AG04450 (cell line): ENCODE measurements around the gene CADM2. TPM values are rescaled to one million over a fixed set of nuclear protein-coding genes. Genes with fewer than 3 reads are reported as not detected.

ENCODE experiments used
- CTCF ChIA-PET: fragments of 300-600, 350-600 bp; formaldehyde crosslinking; extraction: SDS; loops from one replicate; lab custom pipeline; 2022; ENCODE audit warnings: antibody characterized with exemption, inconsistent platforms; lab: Charles Lee
- POLR2A ChIA-PET: fragments of 350-600 bp; formaldehyde crosslinking; extraction: SDS; loops from one replicate; lab custom pipeline; 2021; ENCODE audit warnings: antibody characterized with exemption, inconsistent platforms; lab: Yijun Ruan, JAX
- DNase-seq: peaks from one replicate; pipeline ENCODE4 v3.0.0-alpha.2; 2011; ENCODE audit warnings: low read depth, low spot score
- H3K27ac ChIP-seq: one replicate; pipeline ENCODE4 v1.5.1; 2012; ENCODE audit warnings: low read depth, low read length, control low read depth
- H3K27me3 ChIP-seq: one replicate; pipeline ENCODE4 v1.6.0; 2012; ENCODE audit warnings: low read length; ENCODE audit not compliant: control insufficient read depth, insufficient read depth
- H3K4me3 ChIP-seq: 2 replicates; pipeline ENCODE4 v1.5.1; 2011; ENCODE audit warnings: mild to moderate bottlenecking, low read depth, low read length, control low read depth
- H3K9me3 ChIP-seq: 2 replicates; pipeline ENCODE4 v1.5.1; 2012; ENCODE audit warnings: low read length; ENCODE audit not compliant: control insufficient read depth, insufficient read depth
- polyA plus RNA-seq: library from polyadenylated mRNA; depleted of rRNA; stranded (reverse); fragments of >200 nt; gene quantifications from 2 replicates; pipeline ENCODE4 v1.2.3, GENCODE V29; 2011
- TF ChIP-seq, protein P1 (sequence below): IDR thresholded peaks from 2 replicates; pipeline ENCODE4 v1.5.1; 2011; ENCODE audit warnings: low read depth, low read length, control low read depth, inconsistent platforms

The CADM2 gene
- polyA plus RNA-seq, 1 experiment = not detected

DNA sequence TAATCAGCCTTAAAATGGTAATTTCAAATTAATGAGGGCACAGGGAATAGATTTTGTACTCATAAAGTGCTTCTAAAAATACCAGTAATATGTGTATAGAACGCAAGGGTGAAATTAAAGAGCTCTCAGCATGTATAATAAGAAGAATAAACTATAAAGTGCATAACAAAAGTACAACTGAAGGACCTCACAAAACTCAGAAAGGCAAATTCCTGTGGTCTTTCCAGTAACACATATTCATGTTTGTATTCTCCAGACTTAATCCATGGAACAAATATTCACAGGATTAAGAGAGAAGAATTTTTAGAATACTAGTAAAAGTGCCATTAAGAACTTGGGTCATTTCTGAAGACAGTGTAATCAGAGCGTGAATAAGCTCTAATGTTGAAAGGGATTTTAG, 646.3 kb downstream of the CADM2 start:
- POLR2A ChIA-PET = no interaction called here
- no peak for DNase-seq
- Histone ChIP-seq H3K4me3 (no peak overlapping the region), H3K27me3 (no peaks in the 10 kb centered on the region), H3K27ac (no peak overlapping the region), H3K9me3 (no peaks in the 10 kb centered on the region)
- CTCF ChIA-PET = interaction anchor here (0.7 kb wide), 1 partner anchor 28 kb away, joined by 3 read pairs; no protein-coding TSS in a partner anchor
- TF ChIP-seq, protein P1, sequence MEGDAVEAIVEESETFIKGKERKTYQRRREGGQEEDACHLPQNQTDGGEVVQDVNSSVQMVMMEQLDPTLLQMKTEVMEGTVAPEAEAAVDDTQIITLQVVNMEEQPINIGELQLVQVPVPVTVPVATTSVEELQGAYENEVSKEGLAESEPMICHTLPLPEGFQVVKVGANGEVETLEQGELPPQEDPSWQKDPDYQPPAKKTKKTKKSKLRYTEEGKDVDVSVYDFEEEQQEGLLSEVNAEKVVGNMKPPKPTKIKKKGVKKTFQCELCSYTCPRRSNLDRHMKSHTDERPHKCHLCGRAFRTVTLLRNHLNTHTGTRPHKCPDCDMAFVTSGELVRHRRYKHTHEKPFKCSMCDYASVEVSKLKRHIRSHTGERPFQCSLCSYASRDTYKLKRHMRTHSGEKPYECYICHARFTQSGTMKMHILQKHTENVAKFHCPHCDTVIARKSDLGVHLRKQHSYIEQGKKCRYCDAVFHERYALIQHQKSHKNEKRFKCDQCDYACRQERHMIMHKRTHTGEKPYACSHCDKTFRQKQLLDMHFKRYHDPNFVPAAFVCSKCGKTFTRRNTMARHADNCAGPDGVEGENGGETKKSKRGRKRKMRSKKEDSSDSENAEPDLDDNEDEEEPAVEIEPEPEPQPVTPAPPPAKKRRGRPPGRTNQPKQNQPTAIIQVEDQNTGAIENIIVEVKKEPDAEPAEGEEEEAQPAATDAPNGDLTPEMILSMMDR = no peak

DNA sequence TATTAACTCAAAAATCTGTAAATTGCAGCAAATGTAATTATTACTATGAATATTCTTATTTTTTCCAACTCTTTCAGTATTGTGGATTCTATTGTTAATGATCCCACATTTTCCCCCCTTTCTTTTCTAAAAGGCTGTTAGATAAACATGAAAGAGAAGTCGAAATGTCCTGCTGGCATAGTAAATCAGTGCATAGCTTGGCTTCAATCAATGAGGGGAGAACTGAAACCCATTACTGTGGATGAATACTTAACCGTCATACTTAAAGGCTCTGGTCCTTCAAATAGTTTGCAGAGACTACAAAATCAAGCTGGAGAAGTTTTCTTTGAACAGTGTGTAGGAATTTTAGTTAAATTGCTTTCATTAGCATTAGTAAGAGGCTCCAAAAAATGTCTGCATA, 667.9 kb downstream of the CADM2 start:
- TF ChIP-seq, protein P1 = no peak
- CTCF ChIA-PET = no interaction called here

DNA sequence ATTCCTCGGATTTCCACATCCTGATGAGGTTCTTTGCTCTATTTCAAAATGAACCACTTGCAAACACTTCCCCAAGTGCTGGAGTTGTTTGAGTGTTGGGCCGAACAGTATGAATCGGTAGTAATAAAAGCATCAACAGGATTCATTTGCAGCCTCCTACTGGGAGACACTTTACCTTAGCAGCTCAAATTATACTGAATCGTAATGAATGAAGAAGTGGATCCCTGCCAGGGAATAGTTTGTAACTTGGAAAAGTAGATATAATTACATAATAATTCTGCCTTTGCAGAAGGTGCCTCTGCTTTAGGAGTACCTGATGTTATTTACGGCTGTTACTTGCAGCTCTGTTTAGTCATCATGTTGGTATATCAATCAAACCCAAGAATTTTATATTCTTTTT, 669.1 kb downstream of the CADM2 start:
- TF ChIP-seq, protein P1 = no peak
- POLR2A ChIA-PET = no interaction called here

More for the DNA sequence above, 667.9 kb downstream of the CADM2 start:
- POLR2A ChIA-PET = no interaction called here
- DNase-seq = no peak
- no peak overlapping the region for H3K4me3 ChIP-seq
- no peak overlapping the region for H3K27ac ChIP-seq
- no peaks in the 10 kb centered on the region for H3K9me3 ChIP-seq
- no peaks in the 10 kb centered on the region for H3K27me3 ChIP-seq

DNA sequence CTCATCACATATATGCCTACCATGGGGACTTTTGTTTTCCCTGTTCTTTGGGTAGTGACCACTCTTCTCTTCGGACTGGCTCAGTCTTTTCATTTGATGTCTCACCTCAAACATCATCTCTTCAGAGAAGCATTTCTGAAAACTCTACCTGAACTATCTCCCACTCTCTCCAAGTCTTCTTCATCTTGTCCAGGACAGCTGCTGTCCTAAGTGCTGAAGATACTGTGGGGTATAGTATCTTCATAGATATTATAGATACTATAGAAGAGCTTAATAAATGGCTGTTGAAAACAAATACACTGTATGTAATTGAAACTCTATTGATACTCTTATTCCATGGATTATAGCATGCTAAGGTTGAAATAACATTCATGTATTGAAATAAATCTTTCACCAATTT, 672.3 kb downstream of the CADM2 start:
- POLR2A ChIA-PET = no interaction called here

More for the DNA sequence above, 669.1 kb downstream of the CADM2 start:
- DNase-seq = no peak
- Histone ChIP-seq H3K4me3 (no peak overlapping the region), H3K9me3 (no peaks in the 10 kb centered on the region), H3K27ac (no peak overlapping the region), H3K27me3 (no peaks in the 10 kb centered on the region)
- CTCF ChIA-PET = no interaction called here

DNA sequence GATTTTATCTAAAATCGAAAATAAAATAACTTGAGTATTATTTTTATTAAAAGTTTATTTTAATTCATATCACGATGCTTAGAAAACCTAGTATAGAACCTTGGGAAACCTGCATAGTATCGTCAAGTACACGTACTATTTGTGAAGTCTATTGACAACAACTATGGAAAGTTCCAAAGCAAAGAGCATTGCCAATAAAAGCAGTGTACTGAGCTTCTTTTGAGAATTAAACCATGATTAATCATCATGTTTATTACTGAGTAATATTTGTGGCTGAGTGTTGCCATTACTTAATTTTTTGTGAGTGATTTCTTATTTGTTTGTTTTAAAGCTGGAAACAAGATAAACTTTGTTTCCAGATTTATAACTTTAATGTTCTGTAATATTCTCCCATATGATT, 674.1 kb downstream of the CADM2 start:
- CTCF ChIA-PET = no interaction called here

More for the DNA sequence above, 672.3 kb downstream of the CADM2 start:
- Histone ChIP-seq H3K27me3 (no peaks in the 10 kb centered on the region), H3K9me3 (no peaks in the 10 kb centered on the region), H3K27ac (no peak overlapping the region), H3K4me3 (no peak overlapping the region)
- TF ChIP-seq, protein P1 = no peak
- no peak for DNase-seq
- CTCF ChIA-PET = no interaction called here

More for the DNA sequence above, 674.1 kb downstream of the CADM2 start:
- POLR2A ChIA-PET = no interaction called here
- no peak overlapping the region for H3K4me3 ChIP-seq
- no peaks in the 10 kb centered on the region for H3K9me3 ChIP-seq
- no peaks in the 10 kb centered on the region for H3K27me3 ChIP-seq
- H3K27ac ChIP-seq = no peak overlapping the region
- TF ChIP-seq, protein P1 = no peak
- no peak for DNase-seq
